Esophagus (tissue), 2 donors: ENCODE measurements around the gene AP2M1. TPM values are rescaled to one million over a fixed set of nuclear protein-coding genes. Genes with fewer than 3 reads are reported as not detected.

Source experiments
- H3K27ac ChIP-seq, 2 donors: one replicate each; pipeline ENCODE4 v1.5.1; 2013; ENCODE audit warnings: low read depth in 2 of 2, mild to moderate bottlenecking in 2 of 2, inconsistent platforms in 1 of 2, low read length in 1 of 2, moderate library complexity in 1 of 2
- H3K27me3 ChIP-seq, 2 donors: one replicate each; pipeline ENCODE4 v1.6.1; 2013; ENCODE audit warnings: low read length in 2 of 2, control low read depth in 1 of 2, mild to moderate bottlenecking in 1 of 2; ENCODE audit not compliant: insufficient read depth in 2 of 2, control insufficient read depth in 1 of 2
- H3K36me3 ChIP-seq, 2 donors: one replicate each; pipeline ENCODE4 v1.6.1; 2013; ENCODE audit warnings: low read length in 1 of 2; ENCODE audit not compliant: control insufficient read depth in 2 of 2, insufficient read depth in 2 of 2
- H3K4me1 ChIP-seq, 2 donors: one replicate each; pipeline ENCODE4 v1.6.1; 2013; ENCODE audit warnings: low read length in 1 of 2; ENCODE audit not compliant: control insufficient read depth in 2 of 2, insufficient read depth in 2 of 2
- H3K4me3 ChIP-seq, 2 donors: one replicate each; pipeline ENCODE4 v1.5.1; 2013; ENCODE audit warnings: low read length in 2 of 2, mild to moderate bottlenecking in 2 of 2, low read depth in 1 of 2, moderate library complexity in 1 of 2
- H3K9me3 ChIP-seq, 2 donors: one replicate each; pipeline ENCODE4 v1.6.1; 2013; ENCODE audit warnings: mild to moderate bottlenecking in 2 of 2, low read depth in 1 of 2, low read length in 1 of 2, moderate library complexity in 1 of 2; ENCODE audit not compliant: control insufficient read depth in 2 of 2, insufficient read depth in 1 of 2
- WGBS, 2 donors: extraction: QIAGEN DNeasy Blood & Tissue Kit; methylation state at CpG; one replicate each; pipeline ENCODE4 v1.1.7; 2013; 5-methylcytosine and 5-hydroxymethylcytosine counted together
- polyA plus RNA-seq, 2 donors: library from polyadenylated mRNA; stranded (reverse); fragments of 200-250 nt; gene quantifications; one replicate each; pipeline ENCODE4 v1.2.3, GENCODE V29; 2013
- donor health status: healthy with polysubstance abuse.
- donor health status: Bipolar disorder and iron deficiency.

AP2M1 gene
- polyA plus RNA-seq, 2 donors: 94.2 to 210 TPM

- Histone ChIP-seq H3K27me3 (no peaks in the 10 kb centered on the region), H3K27ac (peak overlapping the region; percentile 89 to 94), H3K36me3 (peaks cover 46 to 55% of the 10 kb centered on the region in 2 donors), H3K4me1 (peaks cover 0 to 14% of the 10 kb centered on the region in 2 donors), H3K9me3 (no peaks in the 10 kb centered on the region), H3K4me3 (peak overlapping the region; percentile 88 to 96)
- 2 to 4% methylated on average over 49 to 55 of the region's 55 CpGs for WGBS, 2 donors
These were observed 11.0 kb downstream of the AP2M1 start for GRCh38 chr3:184185461-184186183.

- no peaks in the 10 kb centered on the region for H3K27me3 ChIP-seq
- H3K36me3 ChIP-seq: peaks cover 39 to 53% of the 10 kb centered on the region in 2 donors
- H3K9me3 ChIP-seq: no peaks in the 10 kb centered on the region
- peak within 1 kb of the TSS; percentile 89 to 94 for H3K27ac ChIP-seq
- H3K4me1 ChIP-seq: peaks cover 0 to 14% of the 10 kb centered on the region in 2 donors
- 1% methylated on average over 45 of the region's 45 CpGs for whole genome bisulfite sequencing, 2 donors
- peak within 1 kb of the TSS; percentile 88 to 96 for H3K4me3 ChIP-seq
These were observed 11.7 kb downstream of the AP2M1 start, which contains the start of gene ABCF3 for GRCh38 chr3:184186184-184186901. ABCF3 (plus strand) TSS chr3:184186199; CDS start chr3:184186208, 9 bp downstream.

DNA sequence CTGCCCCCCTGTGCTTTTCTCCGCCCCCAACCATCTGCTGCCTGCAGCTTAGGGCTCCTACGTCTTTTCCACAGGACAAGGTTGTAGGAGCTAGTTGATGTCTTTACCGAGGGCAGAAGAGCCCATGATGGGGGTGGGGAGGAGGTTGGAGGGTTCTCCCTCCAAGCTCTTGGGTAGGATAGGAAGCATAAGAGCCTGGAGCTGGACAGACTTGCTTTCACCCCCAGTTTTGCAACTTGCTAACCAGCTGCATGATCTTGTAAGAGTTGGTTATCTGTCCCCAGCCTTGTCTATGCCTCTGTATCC is 12.2 kb downstream of the AP2M1 start:
- Histone ChIP-seq H3K4me1 (peaks cover 0 to 14% of the 10 kb centered on the region in 2 donors), H3K9me3 (no peaks in the 10 kb centered on the region), H3K27me3 (no peaks in the 10 kb centered on the region), H3K27ac (peak overlapping the region; percentile 80 to 94), H3K4me3 (peak overlapping the region; percentile 88 to 96), H3K36me3 (peaks cover 34 to 48% of the 10 kb centered on the region in 2 donors)
- 9 to 11% methylated on average over 3 of the region's 3 CpGs for WGBS, 2 donors

DNA sequence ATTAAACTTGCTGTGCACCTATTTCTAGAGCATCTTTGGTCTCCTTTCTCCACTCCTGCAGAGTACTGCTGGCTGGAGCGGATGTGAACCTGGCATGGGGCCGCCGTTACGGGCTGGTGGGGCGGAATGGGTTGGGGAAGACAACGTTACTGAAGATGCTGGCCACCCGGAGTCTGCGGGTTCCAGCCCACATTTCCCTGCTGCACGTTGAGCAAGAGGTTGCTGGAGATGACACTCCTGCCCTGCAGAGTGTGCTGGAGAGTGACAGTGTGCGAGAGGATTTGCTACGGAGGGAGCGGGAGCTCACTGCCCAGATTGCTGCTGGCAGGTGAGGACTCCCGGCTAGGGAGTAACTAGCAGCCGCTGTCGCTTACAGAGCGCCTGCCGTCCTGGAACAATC is 13.4 kb downstream of the AP2M1 start:
- 87 to 88% methylated on average over 17 of the region's 17 CpGs for WGBS, 2 donors
- Histone ChIP-seq H3K4me1 (peaks cover 0 to 14% of the 10 kb centered on the region in 2 donors), H3K4me3 (no peak overlapping the region), H3K9me3 (no peaks in the 10 kb centered on the region), H3K27me3 (no peaks in the 10 kb centered on the region), H3K27ac (no peak overlapping the region), H3K36me3 (peaks cover 31 to 49% of the 10 kb centered on the region in 2 donors)

GRCh38 chr3:184189421-184189820 is 14.8 kb downstream of the AP2M1 start:
- Histone ChIP-seq H3K27me3 (no peaks in the 10 kb centered on the region), H3K36me3 (peaks cover 35 to 49% of the 10 kb centered on the region in 2 donors), H3K9me3 (no peaks in the 10 kb centered on the region), H3K4me3 (no peak overlapping the region), H3K4me1 (peaks cover 0 to 14% of the 10 kb centered on the region in 2 donors), H3K27ac (no peak overlapping the region)
- 91 to 93% methylated on average over 13 of the region's 13 CpGs for WGBS, 2 donors

GRCh38 chr3:184192889-184193288 is 18.2 kb downstream of the AP2M1 start:
- H3K36me3 ChIP-seq: peaks cover 36 to 55% of the 10 kb centered on the region in 2 donors
- no peak overlapping the region for H3K4me3 ChIP-seq
- H3K4me1 ChIP-seq: peaks cover 0 to 3% of the 10 kb centered on the region in 2 donors
- no peaks in the 10 kb centered on the region for H3K27me3 ChIP-seq
- no peaks in the 10 kb centered on the region for H3K9me3 ChIP-seq
- 94 to 96% methylated on average over 10 of the region's 10 CpGs for WGBS, 2 donors
- no peak overlapping the region for H3K27ac ChIP-seq

- Histone ChIP-seq H3K9me3 (no peaks in the 10 kb centered on the region), H3K27ac (no peak overlapping the region), H3K27me3 (no peaks in the 10 kb centered on the region), H3K4me3 (no peak overlapping the region), H3K36me3 (peaks cover 29 to 44% of the 10 kb centered on the region in 2 donors), H3K4me1 (no peaks in the 10 kb centered on the region)
- WGBS, 2 donors: 87% methylated on average over 9 of the region's 9 CpGs
These were observed 19.4 kb downstream of the AP2M1 start for GRCh38 chr3:184193991-184194539.

GRCh38 chr3:184196536-184196935 is 21.9 kb downstream of the AP2M1 start:
- no peak overlapping the region for H3K27ac ChIP-seq
- no peaks in the 10 kb centered on the region for H3K27me3 ChIP-seq
- no peak overlapping the region for H3K4me3 ChIP-seq
- WGBS, 2 donors: 89 to 94% methylated on average over 6 of the region's 6 CpGs
- no peaks in the 10 kb centered on the region for H3K4me1 ChIP-seq
- peaks cover 20 to 29% of the 10 kb centered on the region in 2 donors for H3K36me3 ChIP-seq
- H3K9me3 ChIP-seq: no peaks in the 10 kb centered on the region

GRCh38 chr3:184198509-184198908 is 23.9 kb downstream of the AP2M1 start:
- no peak overlapping the region for H3K4me3 ChIP-seq
- H3K27me3 ChIP-seq: no peaks in the 10 kb centered on the region
- H3K36me3 ChIP-seq: peaks cover 10 to 15% of the 10 kb centered on the region in 2 donors
- 86% methylated on average over 9 of the region's 9 CpGs for WGBS, 2 donors
- no peak overlapping the region for H3K27ac ChIP-seq
- H3K4me1 ChIP-seq: no peaks in the 10 kb centered on the region
- no peaks in the 10 kb centered on the region for H3K9me3 ChIP-seq
